Measurements from ENCODE around the gene ATAT1. TPM values are rescaled to one million over a fixed set of nuclear protein-coding genes. Genes with fewer than 3 reads are reported as not detected.

The ATAT1 gene
- total and polyA plus RNA-seq, 2 of the 13 experiments (the other 11 are each of a cell fraction or from before 2014, with no cell fraction given): 9.2 to 23.6 TPM

GRCh38 chr6:30646450-30647241 lies 20.0 kb downstream of the ATAT1 start, which contains the start of gene C6orf136 (continued):
- TF ChIP-seq ZNF251 (CRISPR knock-in tag; IDR thresholded peaks at IDR 0.05): no peak
- TF ChIP-seq PHF8 (CRISPR knock-in tag; IDR thresholded peaks at IDR 0.05): no peak
- TF ChIP-seq HOXD1 (CRISPR knock-in tag; IDR thresholded peaks at IDR 0.05): no peak
- TF ChIP-seq CREBL2 (CRISPR knock-in tag; IDR thresholded peaks at IDR 0.05; ENCODE audit: borderline replicate concordance): 0 out of 2 replicates have a peak, but pooled peaks have one; percentile 58
- TF ChIP-seq PHF5A (CRISPR knock-in tag; IDR thresholded peaks at IDR 0.05; ENCODE audit: low read depth, unreplicated experiment): no peak
- TF ChIP-seq, protein P1, sequence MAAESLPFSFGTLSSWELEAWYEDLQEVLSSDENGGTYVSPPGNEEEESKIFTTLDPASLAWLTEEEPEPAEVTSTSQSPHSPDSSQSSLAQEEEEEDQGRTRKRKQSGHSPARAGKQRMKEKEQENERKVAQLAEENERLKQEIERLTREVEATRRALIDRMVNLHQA (CRISPR knock-in tag; IDR thresholded peaks at IDR 0.05): no peak
- TF ChIP-seq, protein P2, sequence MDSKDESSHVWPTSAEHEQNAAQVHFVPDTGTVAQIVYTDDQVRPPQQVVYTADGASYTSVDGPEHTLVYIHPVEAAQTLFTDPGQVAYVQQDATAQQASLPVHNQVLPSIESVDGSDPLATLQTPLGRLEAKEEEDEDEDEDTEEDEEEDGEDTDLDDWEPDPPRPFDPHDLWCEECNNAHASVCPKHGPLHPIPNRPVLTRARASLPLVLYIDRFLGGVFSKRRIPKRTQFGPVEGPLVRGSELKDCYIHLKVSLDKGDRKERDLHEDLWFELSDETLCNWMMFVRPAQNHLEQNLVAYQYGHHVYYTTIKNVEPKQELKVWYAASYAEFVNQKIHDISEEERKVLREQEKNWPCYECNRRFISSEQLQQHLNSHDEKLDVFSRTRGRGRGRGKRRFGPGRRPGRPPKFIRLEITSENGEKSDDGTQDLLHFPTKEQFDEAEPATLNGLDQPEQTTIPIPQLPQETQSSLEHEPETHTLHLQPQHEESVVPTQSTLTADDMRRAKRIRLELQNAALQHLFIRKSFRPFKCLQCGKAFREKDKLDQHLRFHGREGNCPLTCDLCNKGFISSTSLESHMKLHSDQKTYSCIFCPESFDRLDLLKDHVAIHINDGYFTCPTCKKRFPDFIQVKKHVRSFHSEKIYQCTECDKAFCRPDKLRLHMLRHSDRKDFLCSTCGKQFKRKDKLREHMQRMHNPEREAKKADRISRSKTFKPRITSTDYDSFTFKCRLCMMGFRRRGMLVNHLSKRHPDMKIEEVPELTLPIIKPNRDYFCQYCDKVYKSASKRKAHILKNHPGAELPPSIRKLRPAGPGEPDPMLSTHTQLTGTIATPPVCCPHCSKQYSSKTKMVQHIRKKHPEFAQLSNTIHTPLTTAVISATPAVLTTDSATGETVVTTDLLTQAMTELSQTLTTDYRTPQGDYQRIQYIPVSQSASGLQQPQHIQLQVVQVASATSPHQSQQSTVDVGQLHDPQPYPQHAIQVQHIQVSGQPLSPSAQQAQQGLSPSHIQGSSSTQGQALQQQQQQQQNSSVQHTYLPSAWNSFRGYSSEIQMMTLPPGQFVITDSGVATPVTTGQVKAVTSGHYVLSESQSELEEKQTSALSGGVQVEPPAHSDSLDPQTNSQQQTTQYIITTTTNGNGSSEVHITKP (CRISPR knock-in tag; IDR thresholded peaks at IDR 0.05; ENCODE audit: low read depth): 0 out of 2 replicates have a peak, but pooled peaks have one; percentile 19
- no peak for TF ChIP-seq MATR3 (CRISPR knock-in tag; IDR thresholded peaks at IDR 0.05)
- TF ChIP-seq REL (CRISPR knock-in tag; conservative IDR thresholded peaks at IDR 0.05): 0 out of 2 replicates have a peak, but pooled peaks have one; percentile 61
- TF ChIP-seq, protein P3, sequence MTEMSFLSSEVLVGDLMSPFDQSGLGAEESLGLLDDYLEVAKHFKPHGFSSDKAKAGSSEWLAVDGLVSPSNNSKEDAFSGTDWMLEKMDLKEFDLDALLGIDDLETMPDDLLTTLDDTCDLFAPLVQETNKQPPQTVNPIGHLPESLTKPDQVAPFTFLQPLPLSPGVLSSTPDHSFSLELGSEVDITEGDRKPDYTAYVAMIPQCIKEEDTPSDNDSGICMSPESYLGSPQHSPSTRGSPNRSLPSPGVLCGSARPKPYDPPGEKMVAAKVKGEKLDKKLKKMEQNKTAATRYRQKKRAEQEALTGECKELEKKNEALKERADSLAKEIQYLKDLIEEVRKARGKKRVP (CRISPR knock-in tag; IDR thresholded peaks at IDR 0.05): no peak; a peak in 1 of 4 replicates
- no peak for TF ChIP-seq SMC3 (IDR thresholded peaks at IDR 0.05; ENCODE audit: low read length)
- no peak for TF ChIP-seq HES4 (CRISPR knock-in tag; IDR thresholded peaks at IDR 0.05; ENCODE audit: borderline replicate concordance)
- TF ChIP-seq, protein P4, sequence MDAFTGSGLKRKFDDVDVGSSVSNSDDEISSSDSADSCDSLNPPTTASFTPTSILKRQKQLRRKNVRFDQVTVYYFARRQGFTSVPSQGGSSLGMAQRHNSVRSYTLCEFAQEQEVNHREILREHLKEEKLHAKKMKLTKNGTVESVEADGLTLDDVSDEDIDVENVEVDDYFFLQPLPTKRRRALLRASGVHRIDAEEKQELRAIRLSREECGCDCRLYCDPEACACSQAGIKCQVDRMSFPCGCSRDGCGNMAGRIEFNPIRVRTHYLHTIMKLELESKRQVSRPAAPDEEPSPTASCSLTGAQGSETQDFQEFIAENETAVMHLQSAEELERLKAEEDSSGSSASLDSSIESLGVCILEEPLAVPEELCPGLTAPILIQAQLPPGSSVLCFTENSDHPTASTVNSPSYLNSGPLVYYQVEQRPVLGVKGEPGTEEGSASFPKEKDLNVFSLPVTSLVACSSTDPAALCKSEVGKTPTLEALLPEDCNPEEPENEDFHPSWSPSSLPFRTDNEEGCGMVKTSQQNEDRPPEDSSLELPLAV (CRISPR knock-in tag; conservative IDR thresholded peaks at IDR 0.05; ENCODE audit: low read depth): no peak
- TF ChIP-seq POLR2AphosphoS2 (IDR thresholded peaks at IDR 0.05; ENCODE audit: low read depth, low read length): no peak
- no peak for TF ChIP-seq ZMAT3 (CRISPR knock-in tag; conservative IDR thresholded peaks at IDR 0.05)
- TF ChIP-seq ZNF256 (CRISPR knock-in tag; conservative IDR thresholded peaks at IDR 0.05): no peak
- TF ChIP-seq, protein P5, sequence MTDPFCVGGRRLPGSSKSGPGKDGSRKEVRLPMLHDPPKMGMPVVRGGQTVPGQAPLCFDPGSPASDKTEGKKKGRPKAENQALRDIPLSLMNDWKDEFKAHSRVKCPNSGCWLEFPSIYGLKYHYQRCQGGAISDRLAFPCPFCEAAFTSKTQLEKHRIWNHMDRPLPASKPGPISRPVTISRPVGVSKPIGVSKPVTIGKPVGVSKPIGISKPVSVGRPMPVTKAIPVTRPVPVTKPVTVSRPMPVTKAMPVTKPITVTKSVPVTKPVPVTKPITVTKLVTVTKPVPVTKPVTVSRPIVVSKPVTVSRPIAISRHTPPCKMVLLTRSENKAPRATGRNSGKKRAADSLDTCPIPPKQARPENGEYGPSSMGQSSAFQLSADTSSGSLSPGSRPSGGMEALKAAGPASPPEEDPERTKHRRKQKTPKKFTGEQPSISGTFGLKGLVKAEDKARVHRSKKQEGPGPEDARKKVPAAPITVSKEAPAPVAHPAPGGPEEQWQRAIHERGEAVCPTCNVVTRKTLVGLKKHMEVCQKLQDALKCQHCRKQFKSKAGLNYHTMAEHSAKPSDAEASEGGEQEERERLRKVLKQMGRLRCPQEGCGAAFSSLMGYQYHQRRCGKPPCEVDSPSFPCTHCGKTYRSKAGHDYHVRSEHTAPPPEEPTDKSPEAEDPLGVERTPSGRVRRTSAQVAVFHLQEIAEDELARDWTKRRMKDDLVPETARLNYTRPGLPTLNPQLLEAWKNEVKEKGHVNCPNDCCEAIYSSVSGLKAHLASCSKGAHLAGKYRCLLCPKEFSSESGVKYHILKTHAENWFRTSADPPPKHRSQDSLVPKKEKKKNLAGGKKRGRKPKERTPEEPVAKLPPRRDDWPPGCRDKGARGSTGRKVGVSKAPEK (CRISPR knock-in tag; IDR thresholded peaks at IDR 0.05; ENCODE audit: borderline replicate concordance): no peak
- TF ChIP-seq SRSF1 (optimal IDR thresholded peaks at IDR 0.05; ENCODE audit: low read depth, low read length): no peak
- TF ChIP-seq YEATS4 (CRISPR knock-in tag; IDR thresholded peaks at IDR 0.05; ENCODE audit: borderline replicate concordance): no peak
